Activated gamma-delta T cell treated with Interleukin-2 at 50 U/mL for 16 hours (primary cell): ENCODE data around the gene EIF3I.

Experiments
- DNase-seq: peaks from one replicate; pipeline ENCODE4 v3.0.0-alpha.2; 2020

Gene EIF3I

GRCh38 chr1:32198237-32199042, 23.8 kb upstream of the EIF3I start:
- DNase-seq, result no peak

GRCh38 chr1:32199043-32199716, 23.0 kb upstream of the EIF3I start:
- no peak for DNase-seq

GRCh38 chr1:32199717-32200072, 22.5 kb upstream of the EIF3I start:
- no peak for DNase-seq

GRCh38 chr1:32200226-32201010, 21.8 kb upstream of the EIF3I start, which contains the start of gene CCDC28B:
TSS of gene CCDC28B (plus strand) at chr1:32200595. CDS start at chr1:32201936, 1,341 bp downstream.
- peak; percentile 40 for DNase-seq

GRCh38 chr1:32201011-32201855, 21.0 kb upstream of the EIF3I start:
- DNase-seq, result peak; percentile 80

- no peak for DNase-seq
These were observed 17.3 kb upstream of the EIF3I start for GRCh38 chr1:32204943-32205361.

GRCh38 chr1:32205401-32206370, 16.5 kb upstream of the EIF3I start, which contains the start of gene IQCC:
TSS of gene IQCC (plus strand) at chr1:32205671. CDS start at chr1:32205682, 11 bp downstream.
- DNase-seq, result peak; percentile 75

- no peak for DNase-seq
These were observed 13.7 kb upstream of the EIF3I start for GRCh38 chr1:32208469-32208868.

GRCh38 chr1:32208891-32209328, 13.3 kb upstream of the EIF3I start, which contains the start of gene DCDC2B:
TSS of gene DCDC2B (plus strand) at chr1:32209089. CDS start at chr1:32209094, 5 bp downstream.
- DNase-seq, result no peak

GRCh38 chr1:32215629-32216480, 6.4 kb upstream of the EIF3I start:
- peak; percentile 48 for DNase-seq

- no peak for DNase-seq
These were observed 5.6 kb upstream of the EIF3I start for GRCh38 chr1:32216566-32216965.

GRCh38 chr1:32219022-32219421, 3.2 kb upstream of the EIF3I start:
- no peak for DNase-seq

GRCh38 chr1:32220746-32221580, 1.2 kb upstream of the EIF3I start:
- DNase-seq, result no peak

- DNase-seq, result no peak
These were observed 627 bp upstream of the EIF3I start for GRCh38 chr1:32221581-32221979.

- DNase-seq, result no peak
These were observed 1.5 kb downstream of the EIF3I start for GRCh38 chr1:32223683-32224082.

- no peak for DNase-seq
These were observed 2.1 kb downstream of the EIF3I start for GRCh38 chr1:32224285-32224684.

- no peak for DNase-seq
These were observed 6.6 kb downstream of the EIF3I start for GRCh38 chr1:32228771-32229170.

- no peak for DNase-seq
These were observed 9.7 kb downstream of the EIF3I start for GRCh38 chr1:32231843-32232432.
